Stimulated activated CD8-positive, alpha-beta memory T cell treated with anti-CD3 and anti-CD28 coated beads, Interleukin-15, amount 100 ng/mL, for 24 hours (primary cell): ENCODE data around the gene KNL1.
"Not testable (repeated sequence)": the region's sequence is repeated elsewhere in the genome, so short reads cannot be mapped to it uniquely, and the experiment has no call there.

Experiments used
- DNase-seq: peaks from one replicate; pipeline ENCODE4 v3.0.0-alpha.2; 2020; ENCODE audit warnings: low read depth

The KNL1 gene

GRCh38 chr15:40581796-40582195 lies 12.3 kb upstream of the KNL1 start:
- not testable (repeated sequence) for DNase-seq

DNA sequence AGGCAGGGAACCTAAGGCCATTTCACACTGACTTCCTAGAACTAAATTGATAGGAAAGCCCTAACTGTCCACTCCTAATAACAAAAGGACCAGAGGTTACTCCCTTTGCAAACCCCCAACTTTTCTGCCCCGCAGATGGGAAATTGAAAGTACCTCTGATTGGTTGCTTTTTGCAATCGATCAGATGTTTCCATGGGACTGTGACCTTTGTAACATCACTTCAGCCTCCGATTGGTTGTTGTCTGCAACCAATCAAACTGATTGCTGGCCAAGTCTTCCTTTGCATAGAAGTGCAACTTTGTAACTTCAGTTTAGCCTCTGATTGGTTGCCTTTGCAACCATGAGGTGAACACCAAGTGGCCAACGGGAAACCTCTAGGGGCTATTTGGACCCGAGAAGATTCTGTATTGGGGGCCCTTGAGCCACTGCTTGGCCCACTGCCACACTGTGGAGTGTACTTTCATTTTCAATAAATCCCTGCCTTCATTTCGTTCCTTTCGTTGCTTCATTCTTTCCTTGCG lies 11.3 kb upstream of the KNL1 start:
- DNase-seq, result no peak

- no peak for DNase-seq
Observed at GRCh38 chr15:40584191-40584590, 9.9 kb upstream of the KNL1 start.

GRCh38 chr15:40590667-40591050 lies 3.4 kb upstream of the KNL1 start:
- DNase-seq, result no peak

GRCh38 chr15:40591389-40591788 lies 2.7 kb upstream of the KNL1 start:
- no peak for DNase-seq

DNA sequence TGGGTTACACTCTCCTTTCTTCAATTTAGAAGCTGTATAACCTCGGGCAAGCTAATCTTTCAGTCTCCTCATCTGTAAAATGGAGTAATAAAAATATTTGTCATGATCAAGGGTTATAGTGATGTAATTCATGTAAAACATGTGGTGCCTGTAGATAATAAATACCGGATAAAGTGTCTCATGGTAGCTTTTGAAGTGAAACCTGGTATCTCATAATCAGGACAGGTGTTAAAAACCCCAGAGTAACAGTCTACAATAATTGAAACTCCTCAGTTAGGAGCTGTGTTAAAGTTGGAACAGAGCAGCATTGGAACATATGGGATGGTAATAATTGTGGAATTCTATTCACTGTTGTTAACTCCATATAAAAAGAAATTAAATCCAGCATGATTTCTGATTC lies 884 bp upstream of the KNL1 start:
- no peak for DNase-seq

DNA sequence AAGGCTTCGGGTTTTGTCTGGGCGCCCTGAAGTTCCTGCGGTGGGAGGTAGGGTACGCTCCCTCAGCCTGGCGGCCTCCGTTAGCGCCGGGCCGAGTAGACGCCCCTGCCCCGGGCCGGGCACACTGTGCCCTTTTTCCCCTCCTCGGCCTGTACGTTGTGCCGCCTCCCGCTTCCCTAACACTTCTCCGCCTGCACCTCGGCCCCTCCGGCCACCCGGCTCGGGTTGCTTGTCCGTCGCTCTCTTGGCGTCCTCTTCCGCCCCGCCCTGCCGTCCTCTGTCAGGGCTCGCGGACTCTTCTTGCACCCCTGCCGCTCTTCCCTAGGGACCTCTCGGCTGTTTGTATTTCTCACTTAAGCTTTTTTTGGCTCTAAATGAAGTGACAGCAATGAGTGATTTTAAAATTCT lies 384 bp downstream of the KNL1 start:
- DNase-seq, result no peak

DNA sequence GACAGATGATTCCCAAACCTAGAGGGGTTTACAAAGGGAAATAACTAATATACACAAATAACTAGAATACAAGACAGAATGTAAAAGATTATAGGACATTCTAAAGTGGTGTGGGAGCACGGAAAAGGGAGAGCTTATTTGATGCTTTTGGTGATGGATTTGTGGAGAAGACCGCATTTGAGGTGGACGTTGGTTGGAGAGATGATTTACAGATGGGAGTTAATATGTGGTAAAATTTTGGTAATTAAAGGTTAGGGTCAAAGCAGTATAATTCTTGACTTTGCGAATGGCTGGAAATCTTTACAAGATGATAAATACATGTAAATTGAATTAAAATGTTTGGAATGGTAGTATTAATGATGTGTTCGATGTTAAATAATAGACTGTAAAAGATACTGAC lies 1.2 kb downstream of the KNL1 start:
- DNase-seq, result no peak

DNA sequence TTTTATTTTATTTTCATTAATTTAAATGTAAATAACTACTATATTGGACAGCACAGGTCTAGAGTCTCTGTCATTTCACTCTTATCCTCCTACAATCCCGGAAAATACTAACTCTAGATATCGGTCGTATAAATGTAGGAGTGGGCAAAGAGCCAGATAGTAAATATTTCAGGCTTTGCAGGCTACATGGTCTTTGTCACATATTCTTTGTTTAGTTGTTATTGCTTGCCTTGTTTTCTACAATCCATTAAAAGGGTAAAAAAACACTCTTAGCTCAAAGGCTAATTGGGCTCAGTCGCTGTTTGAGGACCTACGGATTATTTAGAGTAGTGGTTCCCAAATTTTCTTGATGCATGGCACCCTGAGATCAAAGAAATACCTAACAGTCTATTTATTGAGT lies 1.7 kb downstream of the KNL1 start:
- no peak for DNase-seq

GRCh38 chr15:40597024-40597423 lies 3.0 kb downstream of the KNL1 start:
- DNase-seq, result no peak

DNA sequence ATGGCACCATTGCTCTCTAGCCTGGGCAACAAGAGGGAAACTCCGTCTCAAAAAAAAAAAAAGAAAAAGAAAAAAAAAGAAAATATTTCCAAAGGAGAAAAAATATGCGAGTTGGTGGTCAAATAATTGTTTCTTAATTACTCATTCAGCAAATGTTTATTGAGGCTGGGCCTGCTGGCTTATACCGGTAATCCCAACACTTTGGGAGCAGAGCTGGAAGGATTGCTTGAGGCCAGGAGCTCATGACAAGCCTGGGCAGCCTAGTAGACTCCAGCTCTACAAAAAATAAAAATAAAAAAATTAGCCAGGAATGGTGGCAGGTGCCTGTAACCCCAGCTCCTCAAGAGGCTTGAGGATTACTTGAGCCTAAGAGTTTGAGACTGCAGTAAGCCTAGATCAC lies 4.1 kb downstream of the KNL1 start:
- DNase-seq, result no peak

DNA sequence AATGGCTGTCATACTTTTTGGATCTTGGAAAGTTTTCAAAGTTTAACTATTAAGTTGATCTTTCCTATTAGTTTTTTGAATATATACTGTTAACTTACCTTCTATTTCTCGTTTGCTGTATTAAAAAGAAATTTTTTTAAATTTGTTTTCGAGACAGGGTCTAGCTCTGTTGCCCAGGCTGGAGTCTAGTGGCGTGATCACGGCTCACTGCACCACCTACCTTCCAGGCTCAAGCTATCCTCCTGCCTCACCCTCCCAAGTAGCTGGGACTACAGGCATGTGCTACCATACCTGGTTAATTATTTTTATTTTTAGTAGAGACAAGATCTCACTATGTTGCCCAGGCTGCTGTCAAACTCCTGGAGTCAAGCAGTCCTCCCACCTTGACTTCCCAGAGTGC lies 4.6 kb downstream of the KNL1 start:
- DNase-seq, result no peak

GRCh38 chr15:40600956-40601355 lies 6.9 kb downstream of the KNL1 start:
- DNase-seq, result no peak

GRCh38 chr15:40603935-40604334 lies 9.9 kb downstream of the KNL1 start:
- DNase-seq, result no peak

DNA sequence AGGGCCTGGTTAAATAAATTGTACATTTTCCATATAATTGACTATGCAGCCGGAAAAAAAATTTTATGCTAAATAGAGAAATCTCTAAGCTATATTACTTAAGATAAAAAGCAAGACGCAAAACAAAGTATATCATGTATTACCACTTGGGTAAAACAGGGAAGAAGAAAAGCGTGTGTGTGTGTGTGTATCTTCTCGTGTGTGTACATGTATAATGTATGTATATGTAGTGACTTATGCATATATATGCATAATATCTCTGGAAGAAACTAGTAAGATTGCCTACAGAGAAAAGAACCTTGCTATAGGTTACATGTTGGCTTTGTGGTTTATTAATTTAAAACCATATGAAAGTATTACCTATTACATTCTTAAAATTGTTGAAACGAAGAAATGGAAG lies 19.0 kb downstream of the KNL1 start:
- no peak for DNase-seq

DNA sequence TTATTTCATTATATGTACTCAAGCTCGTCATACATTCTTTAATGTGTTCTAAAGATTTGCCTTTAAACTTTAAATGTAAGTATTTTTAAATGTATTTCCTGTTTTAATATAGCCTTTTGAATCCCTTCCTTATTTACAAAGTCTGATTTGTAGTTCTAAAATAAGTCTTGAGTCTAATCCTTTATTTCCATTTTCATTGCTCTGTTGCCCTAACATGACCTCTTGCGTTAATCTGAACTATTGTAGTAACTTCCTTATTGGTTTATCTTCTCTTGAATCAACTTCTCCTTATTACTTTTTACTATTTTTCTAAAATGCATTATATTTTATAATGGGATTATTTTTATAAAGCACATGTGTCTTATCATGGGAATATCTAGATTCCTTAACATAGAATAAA lies 24.0 kb downstream of the KNL1 start:
- DNase-seq, result no peak

DNA sequence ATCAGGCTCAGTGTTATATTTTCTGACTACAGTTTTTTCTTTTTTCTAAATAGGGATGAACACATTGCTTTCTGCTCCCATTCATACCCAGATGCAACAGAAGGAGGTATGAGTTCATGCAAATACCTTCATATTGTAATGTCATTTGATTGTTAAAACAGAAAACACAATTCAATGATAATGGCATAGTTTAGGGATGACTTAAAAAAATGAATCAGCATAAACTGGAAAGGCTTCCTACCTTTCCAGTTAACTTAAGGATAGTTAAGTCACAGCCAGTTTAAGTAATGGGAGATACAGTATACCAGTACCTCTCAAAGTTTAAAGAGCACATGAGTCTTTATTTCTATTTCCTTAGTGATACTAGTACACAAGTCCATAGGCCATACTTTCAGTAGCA lies 24.9 kb downstream of the KNL1 start:
- DNase-seq, result no peak

DNA sequence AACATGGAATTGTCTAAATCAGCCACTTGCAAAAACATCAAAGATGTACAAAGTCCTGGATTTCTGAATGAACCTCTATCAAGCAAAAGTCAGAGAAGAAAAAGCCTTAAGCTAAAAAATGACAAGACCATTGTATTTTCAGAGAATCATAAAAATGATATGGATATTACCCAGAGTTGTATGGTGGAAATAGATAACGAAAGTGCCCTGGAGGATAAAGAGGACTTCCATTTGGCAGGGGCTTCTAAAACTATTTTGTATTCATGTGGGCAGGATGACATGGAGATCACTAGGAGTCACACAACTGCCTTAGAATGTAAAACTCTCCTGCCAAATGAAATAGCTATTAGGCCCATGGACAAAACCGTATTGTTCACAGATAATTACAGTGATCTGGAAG lies 29.3 kb downstream of the KNL1 start:
- no peak for DNase-seq

GRCh38 chr15:40630313-40630712 lies 36.3 kb downstream of the KNL1 start:
- no peak for DNase-seq

DNA sequence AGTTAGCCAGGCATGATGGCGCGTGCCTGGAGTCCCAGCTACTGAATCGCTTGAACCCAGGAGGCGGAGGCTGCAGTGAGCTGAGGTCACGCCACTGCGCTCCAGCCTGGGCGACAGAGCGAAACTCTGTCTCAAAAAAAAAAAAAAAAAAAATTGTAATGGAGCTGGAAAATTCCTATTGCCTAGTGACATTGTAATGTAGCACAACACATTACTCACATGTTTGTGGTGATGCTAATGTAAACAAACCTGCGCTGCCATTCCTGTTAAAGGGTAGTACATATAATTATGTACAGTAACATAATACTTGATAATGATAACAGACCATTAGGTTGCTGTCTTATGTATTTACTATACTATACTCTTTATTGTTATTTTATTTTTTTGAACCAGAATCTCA lies 39.1 kb downstream of the KNL1 start:
- DNase-seq, result no peak

GRCh38 chr15:40637221-40637745 lies 43.2 kb downstream of the KNL1 start:
- no peak for DNase-seq

GRCh38 chr15:40639677-40640076 lies 45.6 kb downstream of the KNL1 start:
- no peak for DNase-seq

GRCh38 chr15:40647523-40647922 lies 53.5 kb downstream of the KNL1 start:
- no peak for DNase-seq

DNA sequence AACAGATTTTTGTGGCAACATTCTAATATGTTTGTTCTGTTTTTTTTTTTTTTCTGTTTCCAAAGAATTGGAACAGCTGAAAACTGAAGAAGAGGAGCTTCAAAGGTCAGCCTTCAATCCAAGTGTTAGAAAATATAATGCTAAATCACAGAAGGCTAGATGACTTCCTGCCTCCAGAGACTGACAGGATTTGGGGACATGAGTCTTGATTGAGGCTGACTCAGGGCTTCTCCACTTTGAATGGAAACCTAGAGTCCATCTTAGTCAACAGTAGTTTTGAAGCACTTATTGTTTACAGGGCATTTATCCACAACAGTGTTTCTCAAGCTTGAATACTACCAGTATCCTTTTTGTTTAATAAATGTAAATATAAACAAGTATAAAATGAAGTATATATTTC lies 56.4 kb downstream of the KNL1 start:
- no peak for DNase-seq

GRCh38 chr15:40660686-40661085 lies 66.6 kb downstream of the KNL1 start:
- no peak for DNase-seq
